Smooth muscle cell (in vitro differentiated cells): ENCODE data around the gene CNNM1. TPM values are rescaled to one million over a fixed set of nuclear protein-coding genes. Genes with fewer than 3 reads are reported as not detected.

Experiments used
- DNase-seq: peaks from one replicate; lab custom pipeline; 2025; ENCODE audit not compliant: unreplicated experiment; lab: John Stamatoyannopoulos, UW
- H2AFZ ChIP-seq: fragments of 200-600 bp; sonication (generic); 2 replicates; pipeline ENCODE4 v1.6.0; 2016; ENCODE audit warnings: antibody characterized with exemption, low read depth, mild to moderate bottlenecking
- H3F3A ChIP-seq: fragments of 200-600 bp; sonication (generic); 2 replicates; pipeline ENCODE4 v1.6.0; 2017; ENCODE audit warnings: antibody characterized with exemption, low read depth
- H3K27ac ChIP-seq: fragments of 200-600 bp; sonication (generic); 2 replicates; pipeline ENCODE4 v1.5.1; 2016; ENCODE audit warnings: low read depth, mild to moderate bottlenecking
- H3K27me3 ChIP-seq: fragments of 200-600 bp; sonication (generic); 2 replicates; pipeline ENCODE4 v1.6.1; 2016; ENCODE audit warnings: low read depth, mild to moderate bottlenecking
- H3K36me3 ChIP-seq: fragments of 200-600 bp; sonication (generic); 2 replicates; pipeline ENCODE4 v1.5.1; 2016; ENCODE audit warnings: low read depth
- H3K4me1 ChIP-seq: fragments of 200-600 bp; sonication (generic); 2 replicates; pipeline ENCODE4 v1.5.1; 2016; ENCODE audit warnings: low read depth
- H3K4me2 ChIP-seq: fragments of 200-600 bp; sonication (generic); 2 replicates; pipeline ENCODE4 v1.6.0; 2016; ENCODE audit warnings: mild to moderate bottlenecking
- H3K4me3 ChIP-seq: fragments of 200-600 bp; sonication (generic); 2 replicates; pipeline ENCODE4 v1.5.1; 2016; ENCODE audit warnings: mild to moderate bottlenecking
- H3K79me2 ChIP-seq: fragments of 200-600 bp; sonication (generic); 2 replicates; pipeline ENCODE4 v1.6.0; 2016; ENCODE audit warnings: low read depth, mild to moderate bottlenecking
- H3K9ac ChIP-seq: fragments of 200-600 bp; sonication (generic); 2 replicates; pipeline ENCODE4 v1.6.0; 2016; ENCODE audit warnings: low read depth
- H3K9me3 ChIP-seq: fragments of 200-600 bp; sonication (generic); replicated peaks from 2 replicates; pipeline ENCODE4 v1.5.1; 2016; ENCODE audit warnings: low read depth
- H4K20me1 ChIP-seq: fragments of 200-600 bp; sonication (generic); 2 replicates; pipeline ENCODE4 v1.6.0; 2016; ENCODE audit warnings: low read depth
- CTCF ChIP-seq: fragments of 200-600 bp; sonication (generic); IDR thresholded peaks from 2 replicates; pipeline ENCODE4 v1.5.1; 2017; ENCODE audit warnings: borderline replicate concordance, mild to moderate bottlenecking, antibody characterized with exemption; ENCODE audit not compliant: insufficient read depth, poor library complexity, severe bottlenecking
- WGBS: methylation state at CpG from one replicate; pipeline ENCODE4 v1.1.7; 2016; ENCODE audit warnings: low lambda C conversion rate; 5-methylcytosine and 5-hydroxymethylcytosine counted together
- polyA plus RNA-seq: library from polyadenylated mRNA; unstranded; fragments of >200 nt; fragmentation: Nextera tagmentation; extraction: Ambion mirVana; gene quantifications from 2 replicates; pipeline ENCODE4 v1.2.1, GENCODE V29; 2016
- total RNA-seq: library from RNA; depleted of rRNA; stranded (reverse); fragments of >200 nt; gene quantifications from 2 replicates; pipeline ENCODE4 v1.2.3, GENCODE V29; 2014

Gene CNNM1
- total and polyA plus RNA-seq, 2 experiments from 2014 or later = 0.04 TPM; not detected in 1

- Histone ChIP-seq H2AFZ (no peak overlapping the region), H3K9ac (peak overlapping the region; percentile 28), H3K79me2 (no peaks in the 10 kb centered on the region), H3K27ac (no peak overlapping the region), H3K36me3 (no peaks in the 10 kb centered on the region), H3K4me2 (no peak overlapping the region), H4K20me1 (no peaks in the 10 kb centered on the region), H3K27me3 (peaks cover 7% of the 10 kb centered on the region), H3K4me3 (no peak overlapping the region), H3F3A (no peaks in the 10 kb centered on the region), H3K9me3 (no peaks in the 10 kb centered on the region), H3K4me1 (peaks cover 5% of the 10 kb centered on the region)
- no peak for DNase-seq
- TF ChIP-seq CTCF = no peak
- WGBS = 60% methylated on average over 3 of the region's 3 CpGs
Observed at GRCh38 chr10:99341860-99342490, 12.8 kb downstream of the CNNM1 start.

GRCh38 chr10:99343262-99343661 is 14.1 kb downstream of the CNNM1 start:
- Histone ChIP-seq H3K79me2 (no peaks in the 10 kb centered on the region), H4K20me1 (no peaks in the 10 kb centered on the region), H3F3A (no peaks in the 10 kb centered on the region), H3K4me2 (no peak overlapping the region), H3K27me3 (peaks cover 3% of the 10 kb centered on the region), H3K4me3 (no peak overlapping the region), H3K9me3 (no peaks in the 10 kb centered on the region), H3K9ac (no peak overlapping the region), H2AFZ (no peak overlapping the region), H3K4me1 (peaks cover 5% of the 10 kb centered on the region), H3K36me3 (no peaks in the 10 kb centered on the region), H3K27ac (no peak overlapping the region)
- DNase-seq = no peak
- WGBS = 95% methylated on average over 5 of the region's 5 CpGs
- TF ChIP-seq CTCF = no peak

- Histone ChIP-seq H2AFZ (no peak overlapping the region), H3K36me3 (no peaks in the 10 kb centered on the region), H3K79me2 (no peaks in the 10 kb centered on the region), H3K4me2 (no peak overlapping the region), H3F3A (no peaks in the 10 kb centered on the region), H3K9me3 (no peaks in the 10 kb centered on the region), H3K27ac (no peak overlapping the region), H3K4me3 (no peak overlapping the region), H3K4me1 (peaks cover 5% of the 10 kb centered on the region), H4K20me1 (no peaks in the 10 kb centered on the region), H3K9ac (no peak overlapping the region), H3K27me3 (peaks cover 3% of the 10 kb centered on the region)
- 31% methylated on average over 4 of the region's 4 CpGs for WGBS
- DNase-seq = no peak
- TF ChIP-seq CTCF = no peak
Observed at GRCh38 chr10:99344715-99345114, 15.6 kb downstream of the CNNM1 start.

GRCh38 chr10:99345350-99345749 is 16.2 kb downstream of the CNNM1 start:
- DNase-seq = no peak
- H3K4me2 ChIP-seq = no peak overlapping the region
- no peak for TF ChIP-seq CTCF

More at GRCh38 chr10:99345350-99345749, 16.2 kb downstream of the CNNM1 start:
- Histone ChIP-seq H3K4me1 (peaks cover 5% of the 10 kb centered on the region), H3K27ac (no peak overlapping the region), H3K4me3 (no peak overlapping the region), H3F3A (no peaks in the 10 kb centered on the region), H3K36me3 (no peaks in the 10 kb centered on the region), H2AFZ (no peak overlapping the region), H3K27me3 (peaks cover 3% of the 10 kb centered on the region), H4K20me1 (no peaks in the 10 kb centered on the region), H3K9me3 (no peaks in the 10 kb centered on the region), H3K79me2 (no peaks in the 10 kb centered on the region), H3K9ac (no peak overlapping the region)
- WGBS = 78% methylated on average over 1 of the region's 1 CpG
